H9 (cell line): Measurements from ENCODE around the gene CTNNA3. TPM values are rescaled to one million over a fixed set of nuclear protein-coding genes. Genes with fewer than 3 reads are reported as not detected.

ENCODE experiments used
- DNase-seq: peaks from one replicate; pipeline ENCODE4 v3.0.0-alpha.2; 2017
- H2AFZ ChIP-seq: one replicate; pipeline ENCODE4 v1.6.1; 2013; ENCODE audit warnings: mild to moderate bottlenecking, low read length, control low read depth, moderate library complexity
- H2AK5ac ChIP-seq: 2 replicates; pipeline ENCODE4 v1.6.1; 2013; ENCODE audit warnings: low read length, control low read depth, mixed read lengths; ENCODE audit not compliant: insufficient read length
- H2BK120ac ChIP-seq: one replicate; pipeline ENCODE4 v1.6.1; 2013; ENCODE audit warnings: low read depth, mild to moderate bottlenecking, low read length, control low read depth, inconsistent platforms; ENCODE audit not compliant: poor library complexity, severe bottlenecking
- H2BK12ac ChIP-seq: 2 replicates; pipeline ENCODE4 v1.6.1; 2013; ENCODE audit warnings: low read length, control low read depth, mixed read lengths, low read depth; ENCODE audit not compliant: insufficient read length
- H2BK15ac ChIP-seq: 2 replicates; pipeline ENCODE4 v1.6.1; 2013; ENCODE audit warnings: low read depth, low read length, control low read depth
- H2BK20ac ChIP-seq: one replicate; pipeline ENCODE4 v1.6.1; 2013; ENCODE audit warnings: low read depth, mild to moderate bottlenecking, low read length, control low read depth, inconsistent platforms; ENCODE audit not compliant: poor library complexity, severe bottlenecking
- H2BK5ac ChIP-seq: 2 replicates; pipeline ENCODE4 v1.6.1; 2013; ENCODE audit warnings: low read length, control low read depth, mixed read lengths; ENCODE audit not compliant: insufficient read length
- H3K14ac ChIP-seq: 2 replicates; pipeline ENCODE4 v1.6.1; 2013; ENCODE audit warnings: low read length, control low read depth; ENCODE audit not compliant: insufficient read depth
- H3K18ac ChIP-seq: 2 replicates; pipeline ENCODE4 v1.6.1; 2013; ENCODE audit warnings: low read depth, mild to moderate bottlenecking, mixed read lengths, low read length, control low read depth; ENCODE audit not compliant: insufficient read length
- H3K23ac ChIP-seq: 2 replicates; pipeline ENCODE4 v1.6.1; 2013; ENCODE audit warnings: low read length, control low read depth, mixed read lengths, low read depth; ENCODE audit not compliant: insufficient read length
- H3K23me2 ChIP-seq: 2 replicates; pipeline ENCODE4 v1.6.1; 2013; ENCODE audit warnings: low read depth, mild to moderate bottlenecking, mixed read lengths, low read length, control low read depth; ENCODE audit not compliant: insufficient read length, poor library complexity, severe bottlenecking
- H3K27ac ChIP-seq: 2 replicates; pipeline ENCODE4 v1.5.1; 2013; ENCODE audit warnings: low read length, control low read depth, mixed read lengths, low read depth; ENCODE audit not compliant: insufficient read length
- H3K27me3 ChIP-seq: 2 replicates; pipeline ENCODE4 v1.6.1; 2013; ENCODE audit warnings: low read length, control low read depth, inconsistent platforms; ENCODE audit not compliant: insufficient read depth
- H3K4ac ChIP-seq: 2 replicates; pipeline ENCODE4 v1.6.1; 2013; ENCODE audit warnings: low read depth, mild to moderate bottlenecking, control low read depth, inconsistent platforms, low read length, moderate library complexity
- H3K4me1 ChIP-seq: 2 replicates; pipeline ENCODE4 v1.6.1; 2013; ENCODE audit warnings: low read length, control low read depth, inconsistent platforms; ENCODE audit not compliant: insufficient read depth
- H3K4me2 ChIP-seq: 2 replicates; pipeline ENCODE4 v1.6.1; 2013; ENCODE audit warnings: low read length, control low read depth, mixed read lengths; ENCODE audit not compliant: insufficient read length, insufficient read depth
- H3K56ac ChIP-seq: 2 replicates; pipeline ENCODE4 v1.6.1; 2013; ENCODE audit warnings: low read depth, mild to moderate bottlenecking, mixed read lengths, low read length, control low read depth; ENCODE audit not compliant: insufficient read length
- H3K79me1 ChIP-seq: 2 replicates; pipeline ENCODE4 v1.6.1; 2013; ENCODE audit warnings: low read depth, mild to moderate bottlenecking, moderate library complexity, low read length, control low read depth, inconsistent platforms; ENCODE audit not compliant: insufficient read depth, poor library complexity, severe bottlenecking
- H3K79me2 ChIP-seq: 2 replicates; pipeline ENCODE4 v1.6.1; 2013; ENCODE audit warnings: low read length, control low read depth, inconsistent platforms; ENCODE audit not compliant: insufficient read depth
- H3K9ac ChIP-seq: 2 replicates; pipeline ENCODE4 v1.6.1; 2013; ENCODE audit warnings: low read length, control low read depth, mixed read lengths; ENCODE audit not compliant: insufficient read length; ENCODE audit errors: extremely low read depth
- H3K9me3 ChIP-seq: one replicate; pipeline ENCODE4 v1.6.1; 2013; ENCODE audit warnings: low read depth, low read length, inconsistent platforms; ENCODE audit not compliant: control insufficient read depth
- H3T11ph ChIP-seq: one replicate; pipeline ENCODE4 v1.6.1; 2013; ENCODE audit warnings: mild to moderate bottlenecking, low read length, control low read depth, inconsistent platforms
- H4K20me1 ChIP-seq: one replicate; pipeline ENCODE4 v1.6.1; 2013; ENCODE audit not compliant: control insufficient read depth, insufficient read length, insufficient read depth
- H4K5ac ChIP-seq: 2 replicates; pipeline ENCODE4 v1.6.1; 2013; ENCODE audit warnings: low read depth, mild to moderate bottlenecking, mixed read lengths, low read length, control low read depth; ENCODE audit not compliant: insufficient read length
- H4K8ac ChIP-seq: replicated peaks from 2 replicates; pipeline ENCODE4 v1.6.1; 2013; ENCODE audit warnings: low read length, control low read depth, mixed read lengths, low read depth; ENCODE audit not compliant: insufficient read length
- H4K91ac ChIP-seq: 2 replicates; pipeline ENCODE4 v1.6.1; 2013; ENCODE audit warnings: low read depth, mild to moderate bottlenecking, moderate library complexity, mixed read lengths, low read length, control low read depth; ENCODE audit not compliant: insufficient read length
- H3K27ac Mint-ChIP-seq, 3 experiments: 2 replicates in 2 of 3; 3 replicates in 1 of 3; pipeline ENCODE4 v1.8.0; 2020 to 2021; ENCODE audit warnings: mixed read lengths in 3 of 3, mild to moderate bottlenecking in 1 of 3, moderate library complexity in 1 of 3
- H3K27me3 Mint-ChIP-seq: 2 replicates; pipeline ENCODE4 v1.8.0; 2021; ENCODE audit warnings: low read depth, mild to moderate bottlenecking, moderate library complexity, mixed read lengths
- H3K36me3 Mint-ChIP-seq, 3 experiments: 2 replicates in 2 of 3; 3 replicates in 1 of 3; pipeline ENCODE4 v1.8.0; 2020 to 2021; ENCODE audit warnings: low read depth in 3 of 3, mixed read lengths in 3 of 3; ENCODE audit not compliant: insufficient read depth in 1 of 3
- H3K4me1 Mint-ChIP-seq, 2 experiments: 2 replicates each; pipeline ENCODE4 v1.8.0; 2020; ENCODE audit warnings: mixed read lengths in 2 of 2
- H3K4me3 Mint-ChIP-seq, 2 experiments: 2 replicates in 1 of 2; 3 replicates in 1 of 2; pipeline ENCODE4 v1.8.0; 2020 to 2021; ENCODE audit warnings: mild to moderate bottlenecking in 2 of 2, mixed read lengths in 2 of 2, moderate library complexity in 1 of 2
- H3K9me3 Mint-ChIP-seq, 2 experiments: 2 replicates in 1 of 2; 3 replicates in 1 of 2; pipeline ENCODE4 v1.8.0; 2020; ENCODE audit warnings: mild to moderate bottlenecking in 2 of 2, mixed read lengths in 2 of 2, moderate library complexity in 1 of 2
- CTCF ChIP-seq: fragments of 200-600 bp; sonication (generic); conservative IDR thresholded peaks from 3 replicates; pipeline ENCODE4 v1.8.0; 2021; ENCODE audit warnings: antibody characterized with exemption, mild to moderate bottlenecking
- WGBS: extraction: QIAGEN DNeasy Blood & Tissue Kit; methylation state at CpG from one replicate; pipeline ENCODE4 v1.1.7; 2013; ENCODE audit warnings: missing lambda C conversion rate, low lambda C conversion rate, mixed read lengths; ENCODE audit not compliant: insufficient read length; ENCODE audit errors: extremely low coverage; 5-methylcytosine and 5-hydroxymethylcytosine counted together
- total RNA-seq: library from RNA; stranded (reverse); gene quantifications from 2 replicates; pipeline ENCODE4 v1.2.1, GENCODE V29; 2021

CTNNA3 gene
- total RNA-seq, 1 experiment from 2014 or later, result 3.3 TPM

GRCh38 chr10:66291133-66291532, 1404.9 kb downstream of the CTNNA3 start:
- Histone ChIP-seq H2BK20ac (no peak overlapping the region), H3K9me3 (no peaks in the 10 kb centered on the region), H3K4me1 (no peaks in the 10 kb centered on the region), H3K79me2 (no peaks in the 10 kb centered on the region), H2AFZ (no peak overlapping the region), H3K27me3 (no peaks in the 10 kb centered on the region), H3T11ph (no peak overlapping the region), H2AK5ac (no peak overlapping the region), H2BK120ac (no peak overlapping the region), H4K20me1 (no peaks in the 10 kb centered on the region), H3K79me1 (no peaks in the 10 kb centered on the region), H2BK15ac (no peak overlapping the region), H3K18ac (no peak overlapping the region), H3K4ac (no peak overlapping the region), H3K4me2 (no peak overlapping the region), H3K23ac (no peak overlapping the region), H3K9ac (no peak overlapping the region), H2BK5ac (no peak overlapping the region), H4K91ac (no peak overlapping the region), H3K27ac (no peak overlapping the region), H3K56ac (no peak overlapping the region), H4K5ac (no peak overlapping the region), H3K23me2 (no peaks in the 10 kb centered on the region), H2BK12ac (no peak overlapping the region), H4K8ac (no peak overlapping the region), H3K14ac (no peak overlapping the region)
- no peak for TF ChIP-seq CTCF
- Mint-ChIP-seq H3K27ac (no peak overlapping the region), H3K4me3 (no peak overlapping the region), H3K27me3 (no peaks in the 10 kb centered on the region), H3K9me3 (no peaks in the 10 kb centered on the region), H3K36me3 (no peaks in the 10 kb centered on the region), H3K4me1 (no peaks in the 10 kb centered on the region)
- DNase-seq, result no peak
- no CpG with 5 or more reads among the region's 2 CpGs for WGBS
